ENCODE measurements around the gene PDCD4.

The PDCD4 gene

GRCh38 chr10:110944792-110945396 lies 73.2 kb downstream of the PDCD4 start:
- Histone ChIP-seq H3K27ac (ENCODE audit: insufficient read depth in 1 of 2, low read depth in 1 of 2, low read length in 2 of 2, poor library complexity in 1 of 2, severe bottlenecking in 2 of 2) (no peak overlapping the region), H3K36me3 (ENCODE audit: control insufficient read depth in 4 of 4, insufficient read depth in 4 of 4, low read length in 3 of 4) (peaks cover 10 to 63% (median 24%) of the 10 kb centered on the region in 4 experiments), H3K9me3 (ENCODE audit: control extremely low read depth in 1 of 5, control insufficient read depth in 4 of 5, insufficient read depth in 2 of 5, low read depth in 1 of 5, low read length in 4 of 5) (peaks cover 2 to 48% (median 8%) of the 10 kb centered on the region in 5 experiments), H3K4me1 (ENCODE audit: control extremely low read depth in 1 of 4, control insufficient read depth in 4 of 4, insufficient read depth in 4 of 4, low read length in 3 of 4) (no peaks in the 10 kb centered on the region), H3K4me3 (ENCODE audit: control insufficient read depth in 1 of 7, extremely low read depth in 1 of 7, insufficient read depth in 4 of 7, low read depth in 2 of 7, low read length in 6 of 7) (no peak overlapping the region), H3K27me3 (replicated peaks in 2 of 5; ENCODE audit: control insufficient read depth in 4 of 5, insufficient read depth in 5 of 5, low read length in 4 of 5) (no peaks in the 10 kb centered on the region)
- DNase-seq = no peak
- 87% methylated on average over 3 of the region's 5 CpGs for WGBS (ENCODE audit: insufficient coverage)
- ChIA-PET POLR2A (no interaction called here), CTCF (interaction anchor here (1.5 to 4.0 kb wide), 2 partner anchors 16 to 18 kb away, joined by 3 to 13 read pairs; no protein-coding TSS in a partner anchor)

GRCh38 chr10:110946496-110946895 lies 74.8 kb downstream of the PDCD4 start:
- Histone ChIP-seq H3K27me3 (replicated peaks in 2 of 5; ENCODE audit: control insufficient read depth in 4 of 5, insufficient read depth in 5 of 5, low read length in 4 of 5) (no peaks in the 10 kb centered on the region), H3K4me3 (ENCODE audit: control insufficient read depth in 1 of 7, extremely low read depth in 1 of 7, insufficient read depth in 4 of 7, low read depth in 2 of 7, low read length in 6 of 7) (no peak overlapping the region), H3K27ac (ENCODE audit: insufficient read depth in 1 of 2, low read depth in 1 of 2, low read length in 2 of 2, poor library complexity in 1 of 2, severe bottlenecking in 2 of 2) (no peak overlapping the region), H3K36me3 (ENCODE audit: control insufficient read depth in 4 of 4, insufficient read depth in 4 of 4, low read length in 3 of 4) (peaks cover 11 to 61% (median 25%) of the 10 kb centered on the region in 4 experiments), H3K9me3 (ENCODE audit: control extremely low read depth in 1 of 5, control insufficient read depth in 4 of 5, insufficient read depth in 2 of 5, low read depth in 1 of 5, low read length in 4 of 5) (peaks cover 2 to 48% (median 5%) of the 10 kb centered on the region in 5 experiments), H3K4me1 (ENCODE audit: control extremely low read depth in 1 of 4, control insufficient read depth in 4 of 4, insufficient read depth in 4 of 4, low read length in 3 of 4) (no peaks in the 10 kb centered on the region)
- DNase-seq = no peak
- ChIA-PET POLR2A (no interaction called here), CTCF (interaction anchor here (1.3 to 4.0 kb wide), 3 partner anchors 9 to 18 kb away, joined by 3 to 13 read pairs (median 4); no protein-coding TSS in a partner anchor)
- 100% methylated on average over 1 of the region's 1 CpG for WGBS (ENCODE audit: insufficient coverage)

GRCh38 chr10:110947061-110947595 lies 75.4 kb downstream of the PDCD4 start:
- H3K9me3 ChIP-seq (ENCODE audit: control extremely low read depth in 1 of 5, control insufficient read depth in 4 of 5, insufficient read depth in 2 of 5, low read depth in 1 of 5, low read length in 4 of 5) = peaks cover 2 to 48% (median 5%) of the 10 kb centered on the region in 5 experiments
- no peaks in the 10 kb centered on the region for H3K4me1 ChIP-seq (ENCODE audit: control extremely low read depth in 1 of 4, control insufficient read depth in 4 of 4, insufficient read depth in 4 of 4, low read length in 3 of 4)
- ChIA-PET CTCF (interaction anchor here (1.3 to 4.0 kb wide), 3 partner anchors 10 to 18 kb away, joined by 3 to 13 read pairs (median 4); no protein-coding TSS in a partner anchor), POLR2A (interaction anchor here (0.8 kb wide), 1 partner anchor 19 kb away, joined by 7 read pairs; no protein-coding TSS in a partner anchor)
- H3K27me3 ChIP-seq (replicated peaks in 2 of 5; ENCODE audit: control insufficient read depth in 4 of 5, insufficient read depth in 5 of 5, low read length in 4 of 5) = no peaks in the 10 kb centered on the region
- H3K27ac ChIP-seq (ENCODE audit: insufficient read depth in 1 of 2, low read depth in 1 of 2, low read length in 2 of 2, poor library complexity in 1 of 2, severe bottlenecking in 2 of 2) = no peak overlapping the region
- H3K4me3 ChIP-seq (ENCODE audit: control insufficient read depth in 1 of 7, extremely low read depth in 1 of 7, insufficient read depth in 4 of 7, low read depth in 2 of 7, low read length in 6 of 7) = no peak overlapping the region
- peaks cover 15 to 61% (median 25%) of the 10 kb centered on the region in 4 experiments for H3K36me3 ChIP-seq (ENCODE audit: control insufficient read depth in 4 of 4, insufficient read depth in 4 of 4, low read length in 3 of 4)
- WGBS (ENCODE audit: insufficient coverage) = 59% methylated on average over 3 of the region's 4 CpGs
- DNase-seq = no peak
